ENCODE data around the gene ESYT2. TPM values are rescaled to one million over a fixed set of nuclear protein-coding genes. Genes with fewer than 3 reads are reported as not detected.

Gene ESYT2, protein sequence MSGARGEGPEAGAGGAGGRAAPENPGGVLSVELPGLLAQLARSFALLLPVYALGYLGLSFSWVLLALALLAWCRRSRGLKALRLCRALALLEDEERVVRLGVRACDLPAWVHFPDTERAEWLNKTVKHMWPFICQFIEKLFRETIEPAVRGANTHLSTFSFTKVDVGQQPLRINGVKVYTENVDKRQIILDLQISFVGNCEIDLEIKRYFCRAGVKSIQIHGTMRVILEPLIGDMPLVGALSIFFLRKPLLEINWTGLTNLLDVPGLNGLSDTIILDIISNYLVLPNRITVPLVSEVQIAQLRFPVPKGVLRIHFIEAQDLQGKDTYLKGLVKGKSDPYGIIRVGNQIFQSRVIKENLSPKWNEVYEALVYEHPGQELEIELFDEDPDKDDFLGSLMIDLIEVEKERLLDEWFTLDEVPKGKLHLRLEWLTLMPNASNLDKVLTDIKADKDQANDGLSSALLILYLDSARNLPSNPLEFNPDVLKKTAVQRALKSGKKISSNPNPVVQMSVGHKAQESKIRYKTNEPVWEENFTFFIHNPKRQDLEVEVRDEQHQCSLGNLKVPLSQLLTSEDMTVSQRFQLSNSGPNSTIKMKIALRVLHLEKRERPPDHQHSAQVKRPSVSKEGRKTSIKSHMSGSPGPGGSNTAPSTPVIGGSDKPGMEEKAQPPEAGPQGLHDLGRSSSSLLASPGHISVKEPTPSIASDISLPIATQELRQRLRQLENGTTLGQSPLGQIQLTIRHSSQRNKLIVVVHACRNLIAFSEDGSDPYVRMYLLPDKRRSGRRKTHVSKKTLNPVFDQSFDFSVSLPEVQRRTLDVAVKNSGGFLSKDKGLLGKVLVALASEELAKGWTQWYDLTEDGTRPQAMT
- total RNA-seq: 71.5 and 71.9 TPM in 2 replicates

DNA sequence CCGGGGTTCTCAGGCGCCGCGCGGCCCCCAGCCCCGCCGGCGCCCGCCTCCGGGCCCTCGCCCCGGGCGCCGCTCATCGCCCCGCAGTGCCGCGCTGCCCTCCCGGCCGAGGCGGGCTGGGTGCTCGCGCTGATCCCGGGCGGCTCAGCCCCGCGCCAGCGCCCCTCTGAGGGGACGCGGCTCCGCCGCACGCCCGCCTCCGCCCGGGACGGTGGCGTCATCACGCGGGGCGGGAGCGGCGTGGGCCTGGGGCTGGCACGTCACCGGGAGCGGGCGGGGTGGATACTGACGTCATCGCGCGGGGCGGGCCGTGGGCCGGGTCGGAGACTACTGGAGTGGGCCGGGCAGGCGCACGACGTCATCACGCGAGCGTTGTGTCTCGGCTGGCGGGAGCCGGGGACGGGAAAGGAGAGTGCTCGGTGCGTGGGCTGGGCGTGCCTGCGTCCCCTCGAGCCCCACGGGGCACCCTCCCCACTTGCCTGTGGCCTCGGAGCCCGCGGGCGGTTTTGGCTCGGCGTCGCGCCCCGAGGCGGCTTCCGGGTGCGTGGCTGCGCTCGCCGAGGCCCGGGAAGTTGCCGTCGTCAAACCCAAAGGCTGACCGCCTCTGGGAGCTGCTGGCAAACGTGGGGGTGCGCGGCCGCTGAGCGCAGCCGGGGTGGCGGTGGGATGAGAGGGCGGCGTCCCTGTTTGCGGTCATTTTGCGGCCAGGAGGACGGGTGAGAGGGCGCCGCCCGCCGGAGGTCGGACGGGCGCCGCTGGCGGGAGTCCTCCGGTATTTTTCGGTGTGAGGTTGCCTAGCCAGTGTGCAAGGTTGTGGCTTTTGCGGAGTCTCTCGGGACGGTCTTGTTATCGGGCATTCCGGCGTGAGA, at the start of gene ESYT2:
Gene ESYT2, minus strand, starts transcription at position 168 of the 869 bp plus-strand sequence. Its CDS starts 91 bp downstream, at position 77.

DNA sequence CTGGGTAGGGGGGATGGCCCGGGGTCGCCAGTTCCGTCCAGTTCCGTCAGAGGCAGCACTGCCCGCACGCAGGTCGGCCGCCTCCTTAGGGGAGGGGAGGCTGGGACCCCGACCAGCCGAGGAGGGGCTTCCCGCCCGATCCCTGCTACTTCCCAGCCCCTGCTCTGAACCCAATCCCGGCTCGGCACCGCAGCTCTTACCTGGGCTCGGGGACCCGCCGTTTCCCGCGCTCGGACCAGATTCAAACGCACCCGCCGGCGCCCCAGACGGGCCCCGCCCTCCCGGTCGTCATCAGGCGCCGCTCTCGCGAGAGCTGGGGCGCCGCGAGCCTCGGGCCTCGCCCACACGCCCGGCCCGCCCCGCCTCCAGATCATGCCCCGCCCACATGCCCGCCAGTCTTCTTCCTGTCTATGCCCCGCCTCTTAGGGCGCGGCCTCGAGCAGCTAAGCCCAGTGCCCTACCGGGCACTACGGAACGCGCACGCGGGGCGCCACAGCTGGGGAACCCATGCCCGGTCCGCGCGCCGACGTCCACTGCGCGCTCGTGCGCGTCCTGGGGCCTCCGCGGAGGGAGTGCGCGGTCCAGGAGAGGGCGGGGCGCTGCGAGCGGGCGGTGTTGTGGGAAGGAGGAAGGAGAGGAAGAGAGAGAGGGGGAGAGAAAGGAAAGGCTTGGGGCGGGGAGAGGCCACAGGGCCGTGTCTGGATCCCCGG, 124.6 kb downstream of the ESYT2 start, which contains the start of gene NCAPG2:
Gene NCAPG2, minus strand, starts transcription at position 281 of the 710 bp plus-strand sequence. CDS start 2,905 bp downstream, outside the sequence.

Other genes with a start within 250 kb of the ESYT2 start
- gene PTPRN2, start 241.7 kb downstream of the ESYT2 start, total RNA-seq: 0.66 and 1.3 TPM in 2 replicates
- gene NCAPG2, start 124.7 kb downstream of the ESYT2 start, total RNA-seq: 48.1 and 67.6 TPM in 2 replicates
- 7.3 and 7.5 TPM in 2 replicates for gene DYNC2I1, start 27.0 kb upstream of the ESYT2 start, total RNA-seq

Data from thoracic aorta endothelial cell (primary cell).